GM19025 (cell line): ENCODE data around the gene UBE2D2.

Experiments
- ATAC-seq: cut with Tn5 transposase; IDR thresholded peaks from one replicate; pipeline ENCODE4 v1.9.1; 2021; ENCODE audit warnings: mild to moderate bottlenecking, low read depth, moderate library complexity; ENCODE audit not compliant: unreplicated experiment

UBE2D2 gene

GRCh38 chr5:139658501-139658927 lies 97.4 kb downstream of the UBE2D2 start:
- no peak for ATAC-seq

GRCh38 chr5:139658928-139659667 lies 98.0 kb downstream of the UBE2D2 start:
- no peak for ATAC-seq

DNA sequence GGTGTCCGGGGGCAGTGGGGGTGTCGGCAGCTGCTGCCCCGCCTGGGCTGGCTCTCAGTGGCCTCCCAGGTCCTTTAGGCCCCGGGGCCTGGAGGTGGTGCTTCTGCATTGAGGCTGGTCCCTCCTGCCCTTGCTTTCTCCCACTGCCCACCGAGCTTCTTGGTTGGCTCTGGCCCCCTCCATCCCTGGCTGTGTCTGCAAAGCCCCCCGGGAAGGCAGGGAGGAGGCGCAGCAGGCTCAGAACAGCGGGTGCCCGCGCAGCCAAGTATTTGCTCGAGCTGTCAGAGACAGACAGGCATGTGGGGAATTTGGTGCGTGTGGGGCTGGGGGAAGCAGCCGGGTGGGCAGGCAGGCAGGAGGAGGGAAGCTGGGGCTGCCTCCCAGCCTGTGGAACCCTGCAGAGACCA lies 98.6 kb downstream of the UBE2D2 start:
- no peak for ATAC-seq

DNA sequence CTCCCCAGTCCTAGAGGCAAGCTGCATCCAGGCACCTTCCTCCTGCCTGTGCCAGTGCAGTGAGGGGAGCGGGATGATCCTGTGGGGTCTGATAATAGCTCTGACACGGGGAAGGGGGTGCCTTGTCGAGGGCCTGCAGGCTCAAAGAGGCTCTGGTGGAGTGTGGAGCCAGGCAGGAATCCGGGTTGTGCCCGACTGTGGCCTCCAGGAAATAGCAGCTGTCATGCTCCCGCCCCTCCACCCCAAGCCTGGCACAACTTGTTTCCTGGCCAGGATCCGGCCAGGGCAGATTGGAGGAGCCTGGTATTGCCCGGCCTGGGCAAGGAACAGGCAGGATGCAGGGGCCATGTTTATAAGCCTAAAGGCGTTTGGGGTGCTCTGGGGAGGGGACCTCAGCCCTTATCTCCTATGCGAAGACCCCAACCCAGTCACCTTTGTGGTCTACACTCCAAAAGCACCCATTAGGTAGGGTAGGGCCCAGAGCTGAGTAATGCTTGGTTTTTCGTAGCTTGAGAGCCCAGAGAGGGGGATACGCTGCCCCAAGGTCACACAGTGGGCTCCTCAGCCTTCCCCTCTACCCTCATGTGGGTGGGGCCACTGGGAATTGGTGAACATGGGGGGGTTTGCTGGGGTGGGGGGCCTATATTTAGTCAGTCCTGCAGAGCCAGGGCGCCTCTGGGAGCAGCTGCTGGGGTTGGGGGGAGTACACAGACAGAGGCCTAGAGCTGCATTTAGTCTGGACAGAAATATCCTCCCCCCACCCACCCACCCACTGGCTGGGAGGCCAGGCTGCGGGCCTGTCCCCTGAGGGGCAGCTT lies 99.2 kb downstream of the UBE2D2 start:
- ATAC-seq: no peak

DNA sequence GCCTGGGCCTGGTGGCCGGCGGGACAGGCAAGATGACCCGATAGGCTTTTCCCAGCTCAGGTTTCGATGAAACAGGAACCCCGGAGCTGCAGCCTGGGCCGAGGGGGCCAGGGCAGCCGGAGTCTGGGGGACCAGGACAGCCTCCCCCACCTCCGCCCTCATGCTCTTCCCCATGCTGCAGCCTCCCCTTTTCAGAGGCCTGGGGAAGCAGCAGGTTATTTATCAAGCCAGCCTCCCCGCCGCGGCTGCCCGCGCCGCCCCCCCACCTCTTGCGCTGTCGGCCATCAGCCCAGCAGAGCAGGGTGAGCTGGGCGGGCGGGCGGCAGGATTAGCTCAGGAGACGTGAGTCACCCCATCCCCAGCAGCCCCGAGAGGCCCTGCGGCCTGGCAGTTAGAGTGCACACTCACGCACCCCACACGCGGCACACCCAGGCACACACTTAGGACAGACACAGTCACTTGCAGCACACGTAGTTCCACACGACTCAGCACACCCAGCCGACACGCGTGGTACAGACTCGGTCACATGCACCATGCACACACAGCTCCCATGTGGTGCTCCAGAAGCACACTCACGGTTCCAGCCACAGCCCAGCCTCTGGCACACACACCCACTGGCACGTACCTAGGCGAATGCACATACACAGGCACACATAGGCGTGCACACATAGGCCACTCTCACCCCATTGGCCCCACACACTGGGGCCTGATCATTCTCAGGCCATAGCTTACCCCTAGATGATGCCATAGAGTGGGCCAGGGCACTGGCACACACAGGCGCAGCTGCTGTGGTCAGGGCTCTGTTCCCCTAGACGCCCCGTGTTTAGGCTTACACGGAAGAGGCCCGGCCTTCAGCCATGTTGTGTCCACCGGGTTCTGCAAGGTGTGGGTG lies 100.0 kb downstream of the UBE2D2 start:
- ATAC-seq: peak; percentile 22

- ATAC-seq: no peak
Observed at GRCh38 chr5:139662617-139663016, 101.5 kb downstream of the UBE2D2 start.

- ATAC-seq: no peak
Observed at GRCh38 chr5:139663207-139664085, 102.3 kb downstream of the UBE2D2 start.

GRCh38 chr5:139664086-139664693 lies 103.1 kb downstream of the UBE2D2 start:
- ATAC-seq: peak; percentile 50

GRCh38 chr5:139664727-139665351 lies 103.7 kb downstream of the UBE2D2 start:
- no peak for ATAC-seq

DNA sequence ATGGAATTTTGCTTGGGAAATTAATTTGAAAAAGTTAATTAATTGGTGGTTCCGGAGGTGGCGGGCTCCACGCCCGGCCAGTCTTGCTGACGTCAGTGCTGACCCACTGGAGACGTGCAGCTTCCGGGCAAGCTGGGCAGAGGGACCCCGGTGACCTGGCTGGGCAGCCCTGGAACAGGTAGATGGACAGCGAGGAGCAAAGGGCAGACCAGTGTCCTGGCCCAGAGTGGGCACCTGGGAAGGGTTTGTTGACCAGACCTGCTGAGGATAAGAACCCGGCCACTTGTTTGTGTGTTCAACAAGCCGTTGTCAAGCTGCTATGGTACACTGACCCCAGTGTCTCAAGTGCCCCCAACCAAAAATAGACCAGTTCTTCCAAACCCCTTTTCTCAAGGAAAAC lies 104.5 kb downstream of the UBE2D2 start:
- ATAC-seq: no peak

GRCh38 chr5:139666551-139666950 lies 105.4 kb downstream of the UBE2D2 start:
- ATAC-seq: no peak

- no peak for ATAC-seq
Observed at GRCh38 chr5:139667001-139667729, 106.0 kb downstream of the UBE2D2 start.

GRCh38 chr5:139667730-139668063 lies 106.6 kb downstream of the UBE2D2 start:
- ATAC-seq: no peak

DNA sequence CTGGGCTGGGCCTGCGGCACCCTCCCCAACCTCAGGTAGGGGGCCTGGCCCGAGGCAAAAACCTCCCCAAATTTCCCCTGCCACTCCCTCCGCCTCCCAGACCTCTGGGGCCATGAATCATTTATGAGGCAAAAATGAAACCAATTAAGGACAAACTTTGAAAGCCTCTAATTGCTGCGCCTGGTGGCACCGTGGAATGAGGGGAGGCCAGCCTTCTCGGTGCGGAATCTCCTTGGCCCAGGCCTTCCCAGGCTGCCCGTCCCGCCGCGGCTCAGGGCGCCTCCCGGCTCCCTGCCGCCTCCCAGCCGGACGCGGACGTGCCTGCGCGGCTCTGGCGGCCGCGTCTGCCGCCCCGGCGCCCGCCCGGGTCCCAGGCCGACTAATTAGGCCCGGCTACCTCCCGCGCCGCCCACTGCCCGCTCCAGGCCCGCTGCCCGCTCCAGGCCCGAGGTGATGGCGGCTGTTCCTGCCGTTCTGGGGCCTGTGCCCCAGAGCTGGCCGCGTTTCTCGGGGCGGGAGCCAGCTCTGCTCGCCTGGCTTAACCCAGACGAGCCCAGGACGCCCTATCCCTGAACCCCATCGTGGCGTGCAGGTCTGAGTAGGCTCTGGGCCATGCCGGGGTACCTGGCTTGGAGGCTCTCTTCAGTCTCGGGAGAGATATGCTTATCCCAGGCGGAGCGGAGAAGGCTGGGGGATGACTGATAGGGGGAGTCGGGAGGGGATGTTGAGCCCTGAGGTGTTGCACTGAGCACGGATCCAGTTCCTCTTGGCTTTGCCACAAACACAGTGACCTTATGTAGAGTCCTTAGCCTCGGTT lies 107.1 kb downstream of the UBE2D2 start:
- ATAC-seq: no peak

- no peak for ATAC-seq
Observed at GRCh38 chr5:139668924-139669661, 108.0 kb downstream of the UBE2D2 start.

DNA sequence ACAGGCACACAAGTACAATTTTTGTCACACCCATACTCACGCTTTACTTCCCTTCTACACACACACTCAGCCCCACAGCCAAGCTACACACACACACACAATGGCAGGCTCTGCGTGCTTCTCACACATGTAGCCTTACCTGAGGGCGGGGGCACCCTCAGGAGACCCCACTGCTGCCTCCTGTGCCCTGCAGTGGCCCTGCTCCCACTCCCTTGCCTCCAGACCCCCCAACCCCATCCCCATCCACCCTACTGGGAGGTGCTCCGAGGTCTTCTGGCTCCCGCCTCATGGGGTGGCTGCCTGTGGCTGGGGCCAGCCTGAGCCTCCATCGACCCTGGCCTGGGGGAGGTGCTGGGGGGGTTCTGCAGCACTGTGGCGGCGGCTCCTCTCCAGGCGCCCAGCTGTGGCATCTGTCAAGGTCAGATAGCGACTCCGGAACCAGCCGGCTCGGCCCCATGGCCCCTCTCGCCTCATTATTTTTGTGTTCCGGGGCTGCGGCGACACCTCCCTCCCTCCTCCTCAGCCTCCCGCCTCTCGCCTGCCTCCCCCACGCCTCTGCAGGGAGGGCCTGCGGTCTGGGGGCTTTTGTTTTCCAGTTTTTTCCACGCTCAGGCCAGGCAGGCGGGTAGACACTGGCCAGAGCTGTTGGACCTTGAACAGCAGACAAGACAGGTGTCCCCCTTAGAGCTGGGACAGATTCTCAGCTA lies 108.7 kb downstream of the UBE2D2 start:
- ATAC-seq: peak; percentile 24
